PC-3 (cell line): ENCODE results near the gene ADGRL3. TPM values are rescaled to one million over a fixed set of nuclear protein-coding genes. Genes with fewer than 3 reads are reported as not detected.
A peak's percentile ranks its signal among the peaks of the same experiment; 100 is the strongest.

ENCODE experiments used
- ATAC-seq: fragments of 200-7000 bp; cut with Tn5 transposase; 2 replicates; pipeline ENCODE4 v1.9.1; 2020; ENCODE audit warnings: mild to moderate bottlenecking, moderate library complexity
- BruUV-seq: library from RNA; stranded (reverse); fragments of 400-500 nt; replicated peaks from 2 replicates; lab custom pipeline; 2021; lab: Mats Ljungman, UMichigan
- CTCF ChIA-PET: fragments of 300-600 bp; sonication (Branson Sonifier 250); formaldehyde crosslinking; loops from one replicate; lab custom pipeline; 2022; ENCODE audit warnings: antibody characterized with exemption; lab: Charles Lee
- POLR2A ChIA-PET: fragments of 300-600 bp; sonication (Branson Sonifier 250); formaldehyde crosslinking; loops from one replicate; lab custom pipeline; 2022; ENCODE audit warnings: antibody characterized with exemption; ENCODE audit not compliant: unreplicated experiment; lab: Charles Lee
- DNase-seq: peaks from one replicate; pipeline ENCODE4 v3.0.0-alpha.2; 2015
- H2AFZ ChIP-seq: fragments of 300-600 bp; sonication (generic); 2 replicates; pipeline ENCODE4 v1.6.0; 2016; ENCODE audit warnings: antibody characterized with exemption, low read length
- H3F3A ChIP-seq: fragments of 300-600 bp; sonication (generic); one replicate; pipeline ENCODE4 v1.6.0; 2017; ENCODE audit warnings: antibody characterized with exemption, low read length, control low read depth, mild to moderate bottlenecking; ENCODE audit not compliant: unreplicated experiment
- H3K27ac ChIP-seq: fragments of 300-600 bp; sonication (generic); 2 replicates; pipeline ENCODE4 v1.5.1; 2016; ENCODE audit warnings: mild to moderate bottlenecking, low read length
- H3K27me3 ChIP-seq: fragments of 300-600 bp; sonication (generic); 2 replicates; pipeline ENCODE4 v1.6.1; 2016; ENCODE audit warnings: low read length, mixed read lengths
- H3K36me3 ChIP-seq: fragments of 300-600 bp; sonication (generic); 2 replicates; pipeline ENCODE4 v1.6.1; 2016; ENCODE audit warnings: low read depth, mixed run types, low read length, mixed read lengths
- H3K4me1 ChIP-seq: fragments of 300-600 bp; sonication (generic); 2 replicates; pipeline ENCODE4 v1.5.1; 2016; ENCODE audit warnings: low read length; ENCODE audit not compliant: insufficient read depth
- H3K4me2 ChIP-seq: fragments of 300-600 bp; sonication (generic); 2 replicates; pipeline ENCODE4 v1.6.0; 2016; ENCODE audit warnings: low read length
- H3K4me3 ChIP-seq: fragments of 300-600 bp; sonication (generic); 2 replicates; pipeline ENCODE4 v1.5.1; 2016; ENCODE audit warnings: mild to moderate bottlenecking, low read length, mixed read lengths
- H3K79me2 ChIP-seq: fragments of 300-600 bp; sonication (generic); 2 replicates; pipeline ENCODE4 v1.6.1; 2017; ENCODE audit warnings: low read length, mixed read lengths
- H3K9ac ChIP-seq: fragments of 300-600 bp; sonication (generic); 2 replicates; pipeline ENCODE4 v1.6.0; 2016; ENCODE audit warnings: mild to moderate bottlenecking, low read length
- H3K9me2 ChIP-seq: fragments of 300-600 bp; sonication (generic); replicated peaks from 2 replicates; pipeline ENCODE4 v1.6.1; 2016; ENCODE audit warnings: mixed run types, low read length, mixed read lengths
- H3K9me3 ChIP-seq: fragments of 300-600 bp; sonication (generic); 2 replicates; pipeline ENCODE4 v1.6.1; 2016; ENCODE audit warnings: low read length, mixed read lengths
- H4K20me1 ChIP-seq: fragments of 300-600 bp; sonication (generic); 2 replicates; pipeline ENCODE4 v1.6.1; 2016; ENCODE audit warnings: low read length, mixed read lengths
- EZH2 ChIP-seq: fragments of 300-600 bp; sonication (generic); IDR thresholded peaks from one replicate; pipeline ENCODE4 v1.6.1; 2017; ENCODE audit warnings: antibody characterized with exemption, mild to moderate bottlenecking, low read length; ENCODE audit not compliant: unreplicated experiment
- EZH2phosphoT487 ChIP-seq: fragments of 300-600 bp; sonication (generic); IDR thresholded peaks from 2 replicates; pipeline ENCODE4 v1.6.1; 2018; ENCODE audit warnings: mild to moderate bottlenecking, antibody characterized with exemption, low read length, borderline replicate concordance
- intact Hi-C: fragments of 100-400 bp; cut with micrococcal nuclease; formaldehyde crosslinking; loops from 2 replicates; pipeline ENCODE4 v1.9.0; 2023
- total RNA-seq: library from RNA; depleted of rRNA; stranded (reverse); fragments of >200 nt; gene quantifications from 2 replicates; pipeline ENCODE4 v1.2.3, GENCODE V29; 2014
- TF ChIP-seq, protein P1 (sequence below): fragments of 300-600 bp; sonication (generic); conservative IDR thresholded peaks from 2 replicates; pipeline ENCODE4 v1.5.1; 2017; ENCODE audit warnings: antibody characterized with exemption, low read depth, mild to moderate bottlenecking, low read length

The ADGRL3 gene
- total RNA-seq, 1 experiment from 2014 or later: 0.66 TPM

DNA sequence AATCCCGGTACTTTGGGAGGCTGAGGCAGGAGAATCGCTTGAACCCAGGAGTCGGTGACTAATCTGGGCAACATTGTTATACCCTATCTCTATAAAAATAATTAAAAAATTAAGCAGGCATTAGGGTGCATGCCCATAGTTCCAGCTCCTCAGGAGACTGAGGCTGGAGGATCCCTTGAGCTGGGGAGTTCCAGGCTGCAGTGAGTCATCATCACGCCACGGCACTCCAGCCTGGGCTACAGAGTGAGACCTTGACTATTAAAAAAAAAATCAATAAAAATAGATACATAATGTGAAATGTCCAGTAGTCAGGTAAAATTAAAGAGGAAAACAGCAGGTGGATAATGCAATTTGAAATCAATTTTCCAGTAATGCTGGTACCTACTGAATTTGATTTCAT, 14.6 kb downstream of the ADGRL3 start:
- ATAC-seq: peak; percentile 45; the same call in 1 of the 2 replicates
- CTCF ChIA-PET: no interaction called here
- H2AFZ ChIP-seq: 0 out of 2 replicates have a peak overlapping the region, but pooled peaks have one; percentile 29

DNA sequence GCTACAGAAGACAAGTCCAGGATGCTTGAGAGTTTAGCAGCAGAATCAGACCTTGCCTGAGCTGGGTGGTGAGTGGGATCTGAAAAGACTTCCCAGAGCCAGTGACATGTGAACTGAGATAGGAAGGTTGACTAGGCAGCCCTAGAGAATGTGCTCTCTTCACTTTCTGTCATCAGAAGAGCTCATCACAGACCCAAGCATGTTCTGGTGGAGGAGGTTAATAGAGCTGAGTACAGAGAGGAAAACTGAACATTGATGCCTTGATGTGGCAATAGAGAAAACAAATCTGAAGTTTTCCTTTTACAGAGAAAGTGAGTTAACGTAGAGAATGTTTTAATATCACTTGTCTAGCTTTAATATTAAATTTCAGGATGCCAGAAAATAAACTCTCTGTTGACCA, 17.1 kb downstream of the ADGRL3 start:
- Histone ChIP-seq H3F3A (no peaks in the 10 kb centered on the region), H3K4me2 (no peak overlapping the region), H3K9me3 (no peaks in the 10 kb centered on the region), H2AFZ (no peak overlapping the region), H3K27me3 (no peaks in the 10 kb centered on the region), H3K4me1 (0 out of 2 replicates have a peak, but pooled peaks cover 4% of the 10 kb centered on the region), H4K20me1 (no peaks in the 10 kb centered on the region), H3K9ac (no peak overlapping the region), H3K4me3 (no peak overlapping the region), H3K9me2 (no peaks in the 10 kb centered on the region), H3K79me2 (no peaks in the 10 kb centered on the region), H3K27ac (no peak overlapping the region), H3K36me3 (no peaks in the 10 kb centered on the region)
- ChIA-PET POLR2A (no interaction called here), CTCF (no interaction called here)
- no peak for DNase-seq
- ATAC-seq: no peak
- BruUV-seq: no TSS peak
- intact Hi-C loops: no loop called here
- no peak for TF ChIP-seq EZH2phosphoT487
- TF ChIP-seq, protein P1, sequence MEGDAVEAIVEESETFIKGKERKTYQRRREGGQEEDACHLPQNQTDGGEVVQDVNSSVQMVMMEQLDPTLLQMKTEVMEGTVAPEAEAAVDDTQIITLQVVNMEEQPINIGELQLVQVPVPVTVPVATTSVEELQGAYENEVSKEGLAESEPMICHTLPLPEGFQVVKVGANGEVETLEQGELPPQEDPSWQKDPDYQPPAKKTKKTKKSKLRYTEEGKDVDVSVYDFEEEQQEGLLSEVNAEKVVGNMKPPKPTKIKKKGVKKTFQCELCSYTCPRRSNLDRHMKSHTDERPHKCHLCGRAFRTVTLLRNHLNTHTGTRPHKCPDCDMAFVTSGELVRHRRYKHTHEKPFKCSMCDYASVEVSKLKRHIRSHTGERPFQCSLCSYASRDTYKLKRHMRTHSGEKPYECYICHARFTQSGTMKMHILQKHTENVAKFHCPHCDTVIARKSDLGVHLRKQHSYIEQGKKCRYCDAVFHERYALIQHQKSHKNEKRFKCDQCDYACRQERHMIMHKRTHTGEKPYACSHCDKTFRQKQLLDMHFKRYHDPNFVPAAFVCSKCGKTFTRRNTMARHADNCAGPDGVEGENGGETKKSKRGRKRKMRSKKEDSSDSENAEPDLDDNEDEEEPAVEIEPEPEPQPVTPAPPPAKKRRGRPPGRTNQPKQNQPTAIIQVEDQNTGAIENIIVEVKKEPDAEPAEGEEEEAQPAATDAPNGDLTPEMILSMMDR: no peak
- TF ChIP-seq EZH2: no peak

More for the DNA sequence above, 14.6 kb downstream of the ADGRL3 start:
- Histone ChIP-seq H3K79me2 (no peaks in the 10 kb centered on the region), H4K20me1 (no peaks in the 10 kb centered on the region), H3K36me3 (no peaks in the 10 kb centered on the region), H3K4me2 (no peak overlapping the region), H3K9me2 (no peaks in the 10 kb centered on the region), H3K27me3 (no peaks in the 10 kb centered on the region), H3K9ac (no peak overlapping the region), H3F3A (no peaks in the 10 kb centered on the region), H3K9me3 (no peaks in the 10 kb centered on the region), H3K4me1 (peaks cover 15% of the 10 kb centered on the region), H3K4me3 (no peak overlapping the region), H3K27ac (no peak overlapping the region)
- POLR2A ChIA-PET: no interaction called here
- TF ChIP-seq EZH2phosphoT487 (no peak), EZH2 (no peak)
- no TSS peak for BruUV-seq
- intact Hi-C loops: no loop called here
- no peak for DNase-seq

DNA sequence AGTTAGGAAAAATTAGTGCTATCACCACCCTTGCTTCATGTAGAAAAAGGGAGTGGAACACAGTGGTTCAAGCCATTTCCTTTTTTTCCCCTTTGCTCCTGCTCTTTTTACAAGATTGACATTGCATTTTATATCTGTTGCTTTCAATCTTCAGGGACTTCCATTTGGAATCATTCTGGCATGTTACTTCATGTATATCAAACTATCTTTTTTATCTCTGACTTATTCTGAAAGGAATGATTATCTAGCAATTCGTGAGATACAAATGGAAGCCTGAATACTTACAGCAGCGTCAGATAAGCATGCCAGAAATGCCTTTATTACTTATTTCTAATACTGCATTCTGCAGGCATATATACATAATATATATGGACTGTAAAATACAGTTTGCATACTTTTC, 20.4 kb downstream of the ADGRL3 start:
- Histone ChIP-seq H3K9me3 (no peaks in the 10 kb centered on the region), H3K4me1 (peaks cover 9% of the 10 kb centered on the region), H3F3A (no peaks in the 10 kb centered on the region), H3K4me3 (no peak overlapping the region), H3K36me3 (no peaks in the 10 kb centered on the region), H3K4me2 (no peak overlapping the region), H3K27ac (no peak overlapping the region), H3K9me2 (no peaks in the 10 kb centered on the region), H3K9ac (no peak overlapping the region), H2AFZ (no peak overlapping the region), H3K27me3 (no peaks in the 10 kb centered on the region), H3K79me2 (no peaks in the 10 kb centered on the region), H4K20me1 (no peaks in the 10 kb centered on the region)
- ATAC-seq (no peak), DNase-seq (no peak)
- CTCF ChIA-PET: no interaction called here
- TF ChIP-seq EZH2: no peak
- no peak for TF ChIP-seq EZH2phosphoT487
- TF ChIP-seq, protein P1: no peak
- POLR2A ChIA-PET: no interaction called here
- BruUV-seq: no TSS peak
- intact Hi-C loops: no loop called here
